ENCODE data around the gene GLB1L2.
"Not testable (repeated sequence)": the region's sequence is repeated elsewhere in the genome, so short reads cannot be mapped to it uniquely, and the experiment has no call there.

The GLB1L2 gene

GRCh38 chr11:134338654-134339053 lies 6.9 kb downstream of the GLB1L2 start:
- H3K36me3 ChIP-seq = no peaks in the 10 kb centered on the region

GRCh38 chr11:134339756-134340155 lies 8.0 kb downstream of the GLB1L2 start:
- no peaks in the 10 kb centered on the region for H3K9me3 ChIP-seq
- no peaks in the 10 kb centered on the region for H3K27me3 ChIP-seq
- no peak overlapping the region for H3K4me2 ChIP-seq
- no peak overlapping the region for H3K27ac ChIP-seq
- H3K4me1 ChIP-seq = no peaks in the 10 kb centered on the region
- H3K36me3 ChIP-seq = no peaks in the 10 kb centered on the region
- no peaks in the 10 kb centered on the region for H4K20me1 ChIP-seq
- H3K9ac ChIP-seq = no peak overlapping the region
- no peak overlapping the region for H3K4me3 ChIP-seq
- TF ChIP-seq Cebpa-rat (IDR thresholded peaks at IDR 0.05) = no peak

More at GRCh38 chr11:134338654-134339053, 6.9 kb downstream of the GLB1L2 start:
- TF ChIP-seq Cebpa-rat (IDR thresholded peaks at IDR 0.05) = no peak
- H3K27me3 ChIP-seq = peaks cover 2% of the 10 kb centered on the region; the same call in 1 of the 2 replicates
- H4K20me1 ChIP-seq = peaks cover 5% of the 10 kb centered on the region; the same call in 1 of the 2 replicates
- no peak overlapping the region for H3K4me2 ChIP-seq
- no peaks in the 10 kb centered on the region for H3K9me3 ChIP-seq
- no peaks in the 10 kb centered on the region for H3K4me1 ChIP-seq
- H3K9ac ChIP-seq = no peak overlapping the region
- no peak overlapping the region for H3K27ac ChIP-seq
- H3K4me3 ChIP-seq = no peak overlapping the region

- TF ChIP-seq Cebpa-rat (IDR thresholded peaks at IDR 0.05) = no peak
- Histone ChIP-seq H3K27me3 (no peaks in the 10 kb centered on the region), H3K9me3 (no peaks in the 10 kb centered on the region), H3K4me3 (no peak overlapping the region), H3K4me1 (no peaks in the 10 kb centered on the region), H3K4me2 (no peak overlapping the region), H3K36me3 (no peaks in the 10 kb centered on the region), H3K9ac (no peak overlapping the region), H4K20me1 (no peaks in the 10 kb centered on the region), H3K27ac (no peak overlapping the region)
Measured at GRCh38 chr11:134340354-134340964, 8.7 kb downstream of the GLB1L2 start.

GRCh38 chr11:134341805-134342571 lies 10.2 kb downstream of the GLB1L2 start:
- no peak overlapping the region for H3K4me2 ChIP-seq
- no peaks in the 10 kb centered on the region for H4K20me1 ChIP-seq
- no peak for TF ChIP-seq Cebpa-rat (IDR thresholded peaks at IDR 0.05)
- peaks cover 10% of the 10 kb centered on the region for H3K4me1 ChIP-seq
- H3K9me3 ChIP-seq = no peaks in the 10 kb centered on the region
- H3K36me3 ChIP-seq = no peaks in the 10 kb centered on the region
- H3K9ac ChIP-seq = no peak overlapping the region
- H3K27ac ChIP-seq = no peak overlapping the region
- H3K4me3 ChIP-seq = no peak overlapping the region
- no peaks in the 10 kb centered on the region for H3K27me3 ChIP-seq

DNA sequence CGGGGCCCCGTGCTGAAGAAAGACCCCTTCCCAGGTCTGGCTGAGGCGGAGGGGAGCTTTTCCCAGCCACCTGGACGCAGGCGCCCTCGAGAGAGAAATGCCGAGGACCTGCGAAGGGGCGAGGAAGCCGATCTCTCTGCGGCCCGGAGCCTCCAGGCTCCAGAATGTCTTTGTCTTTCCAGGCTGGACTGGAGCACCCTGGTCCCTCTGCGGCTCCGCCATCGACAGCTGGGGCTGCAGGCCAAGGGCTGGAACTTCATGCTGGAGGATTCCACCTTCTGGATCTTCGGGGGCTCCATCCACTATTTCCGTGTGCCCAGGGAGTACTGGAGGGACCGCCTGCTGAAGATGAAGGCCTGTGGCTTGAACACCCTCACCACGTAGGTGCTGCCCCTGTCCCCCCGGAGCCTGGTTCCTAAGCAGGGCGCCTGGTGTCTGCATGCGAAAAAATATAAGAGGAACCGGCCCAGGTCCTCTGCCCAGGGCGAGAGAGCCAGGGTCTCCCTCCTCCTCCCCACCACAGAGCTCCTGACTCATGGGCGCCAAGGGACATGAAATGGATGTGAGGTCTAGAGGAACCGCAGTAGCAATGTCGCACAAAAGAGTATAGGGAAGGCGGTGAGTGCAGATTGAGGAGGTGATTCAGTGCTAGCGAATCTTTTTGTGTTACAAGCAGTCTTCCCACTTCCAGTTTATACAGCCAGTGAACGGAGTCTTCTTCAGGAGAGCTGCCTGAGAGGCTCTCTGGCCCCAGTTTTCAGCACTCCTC lies 11.0 kb downstream of the GLB1L2 start:
- TF ChIP-seq Cebpa-rat (IDR thresholded peaks at IDR 0.05) = no peak
- Histone ChIP-seq H4K20me1 (no peaks in the 10 kb centered on the region), H3K4me2 (no peak overlapping the region), H3K27ac (no peak overlapping the region), H3K4me3 (no peak overlapping the region), H3K27me3 (no peaks in the 10 kb centered on the region), H3K36me3 (no peaks in the 10 kb centered on the region), H3K4me1 (peaks cover 10% of the 10 kb centered on the region), H3K9me3 (no peaks in the 10 kb centered on the region), H3K9ac (no peak overlapping the region)

DNA sequence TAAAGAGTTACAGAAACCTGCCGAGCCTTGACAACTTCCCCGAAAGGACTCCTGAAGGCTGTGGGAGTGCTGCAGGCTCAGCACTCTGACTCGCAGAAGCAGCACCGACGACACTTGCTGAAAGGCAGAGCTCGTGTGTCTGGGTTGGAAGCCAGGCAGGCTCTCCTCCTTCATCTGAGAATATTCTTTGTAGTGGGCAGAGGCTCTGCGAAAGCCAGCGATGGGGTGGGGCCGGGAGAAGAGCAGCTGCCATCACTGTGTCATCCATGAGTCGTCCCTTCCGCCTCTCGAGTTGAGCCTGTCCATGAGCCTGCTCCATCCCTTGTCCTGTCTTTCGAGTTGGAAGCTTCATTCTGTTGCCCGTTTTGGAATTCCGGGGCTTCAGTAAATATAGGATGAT lies 11.9 kb downstream of the GLB1L2 start:
- Histone ChIP-seq H3K27ac (no peak overlapping the region), H3K9me3 (no peaks in the 10 kb centered on the region), H3K9ac (no peak overlapping the region), H3K4me3 (no peak overlapping the region), H3K36me3 (no peaks in the 10 kb centered on the region), H3K4me1 (peaks cover 10% of the 10 kb centered on the region), H3K4me2 (no peak overlapping the region), H3K27me3 (no peaks in the 10 kb centered on the region), H4K20me1 (no peaks in the 10 kb centered on the region)
- no peak for TF ChIP-seq Cebpa-rat (IDR thresholded peaks at IDR 0.05)

- H3K36me3 ChIP-seq, H3K27me3 ChIP-seq, H3K27ac ChIP-seq, H4K20me1 ChIP-seq, H3K4me3 ChIP-seq, H3K9ac ChIP-seq, H3K9me3 ChIP-seq, H3K4me2 ChIP-seq: not testable (repeated sequence)
- peaks cover 16% of the 10 kb centered on the region for H3K4me1 ChIP-seq
Measured at GRCh38 chr11:134344497-134345236, 12.9 kb downstream of the GLB1L2 start.

- no peak for TF ChIP-seq Cebpa-rat (IDR thresholded peaks at IDR 0.05)
- H3K27me3 ChIP-seq = no peaks in the 10 kb centered on the region
- no peaks in the 10 kb centered on the region for H3K9me3 ChIP-seq
- H3K4me3 ChIP-seq = no peak overlapping the region
- H3K4me2 ChIP-seq = no peak overlapping the region
- no peak overlapping the region for H3K27ac ChIP-seq
- H3K36me3 ChIP-seq = no peaks in the 10 kb centered on the region
- peaks cover 20% of the 10 kb centered on the region for H3K4me1 ChIP-seq
- no peaks in the 10 kb centered on the region for H4K20me1 ChIP-seq
- no peak overlapping the region for H3K9ac ChIP-seq
Measured at GRCh38 chr11:134345237-134345550, 13.4 kb downstream of the GLB1L2 start.

DNA sequence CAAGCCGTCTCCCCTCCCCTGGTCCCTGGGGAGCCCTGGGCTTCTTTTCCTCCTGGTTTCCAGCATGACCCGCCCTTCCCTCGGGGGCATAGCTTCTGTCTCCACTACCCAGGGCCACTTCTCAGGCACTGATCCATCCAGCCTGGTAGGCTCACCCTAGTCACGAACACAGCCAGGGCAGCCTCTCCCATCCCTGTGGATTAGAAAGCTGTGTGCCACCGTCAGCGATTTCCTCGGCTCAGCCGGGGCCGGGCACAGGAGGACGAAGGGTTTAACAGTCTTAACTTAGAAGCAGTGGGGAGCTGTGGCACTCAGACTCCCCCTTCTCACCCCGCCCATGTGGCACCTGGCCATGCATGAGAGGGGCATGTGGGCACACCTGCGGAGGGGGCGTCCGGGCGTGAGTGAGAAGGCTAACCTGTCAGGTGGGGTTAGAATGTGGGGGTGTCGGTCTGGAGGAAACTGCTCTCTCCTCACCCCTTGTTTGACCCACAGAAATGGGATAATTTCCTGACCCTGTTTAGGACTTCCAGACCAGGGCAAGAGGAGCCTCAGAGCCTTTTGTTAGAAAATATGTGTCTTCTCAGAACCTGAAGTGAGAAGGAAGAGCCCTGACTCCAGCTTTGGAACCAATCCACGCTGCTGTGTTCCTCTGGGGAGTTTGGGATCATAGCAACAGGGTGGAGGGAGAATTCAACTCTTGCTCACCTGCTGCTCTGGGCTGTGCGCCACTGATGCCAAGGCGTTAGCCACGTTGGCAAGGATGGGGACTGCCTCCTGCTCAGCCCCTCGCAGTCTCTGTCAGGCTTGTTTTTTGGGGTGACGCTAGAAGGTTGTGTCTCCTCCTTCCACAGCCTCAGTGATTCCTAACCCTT lies 14.6 kb downstream of the GLB1L2 start:
- no peak overlapping the region for H3K4me3 ChIP-seq
- no peak overlapping the region for H3K9ac ChIP-seq
- no peak overlapping the region for H3K27ac ChIP-seq
- peaks cover 20% of the 10 kb centered on the region for H3K4me1 ChIP-seq
- H3K4me2 ChIP-seq = peak overlapping the region; percentile 59
- TF ChIP-seq Cebpa-rat (IDR thresholded peaks at IDR 0.05) = no peak
- no peaks in the 10 kb centered on the region for H3K36me3 ChIP-seq
- H3K27me3 ChIP-seq = no peaks in the 10 kb centered on the region
- no peaks in the 10 kb centered on the region for H3K9me3 ChIP-seq
- H4K20me1 ChIP-seq = no peaks in the 10 kb centered on the region
